SK-N-SH treated with all-trans-retinoic acid at 6 μM for 48 hours (cell line): ENCODE results near the gene VPS13A.

Source experiments
- ATAC-seq: fragments of 200-7000 bp; cut with Tn5 transposase; 3 replicates; pipeline ENCODE4 v1.9.1; 2020; ENCODE audit warnings: mild to moderate bottlenecking, moderate library complexity
- ARNTL ChIP-seq: fragments of 450-650 bp; formaldehyde crosslinking; IDR thresholded peaks from 2 replicates; pipeline ENCODE4 v1.5.0; 2020; ENCODE audit warnings: low read depth, mild to moderate bottlenecking, moderate library complexity, borderline replicate concordance
- BACH2 ChIP-seq: fragments of 250-450 bp; sonication (Bioruptor Pico); IDR thresholded peaks from 2 replicates; pipeline ENCODE4 v1.9.0; 2021; ENCODE audit warnings: mild to moderate bottlenecking, borderline replicate concordance
- CREB5 ChIP-seq: fragments of 250-450 bp; sonication (Bioruptor Pico); IDR thresholded peaks from 2 replicates; pipeline ENCODE4 v1.5.1; 2020; ENCODE audit warnings: low read depth, mild to moderate bottlenecking, moderate library complexity
- CSDC2 ChIP-seq: fragments of 250-450 bp; sonication (Bioruptor Pico); IDR thresholded peaks from 2 replicates; pipeline ENCODE4 v1.5.0; 2020; ENCODE audit warnings: mild to moderate bottlenecking, moderate library complexity
- CSRNP3 ChIP-seq: fragments of 250-450 bp; sonication (Bioruptor Pico); IDR thresholded peaks from 2 replicates; pipeline ENCODE4 v1.5.1; 2021; ENCODE audit warnings: mild to moderate bottlenecking, moderate library complexity
- ESRRG ChIP-seq: fragments of 250-450 bp; sonication (Bioruptor Pico); IDR thresholded peaks from 2 replicates; pipeline ENCODE4 v1.6.1; 2021; ENCODE audit warnings: mild to moderate bottlenecking
- ISL1 ChIP-seq: fragments of 250-450 bp; sonication (Bioruptor Pico); IDR thresholded peaks from 2 replicates; pipeline ENCODE4 v2.1.2; 2022; ENCODE audit warnings: mild to moderate bottlenecking, moderate library complexity
- OSR1 ChIP-seq: fragments of 250-450 bp; sonication (Bioruptor Pico); IDR thresholded peaks from 2 replicates; pipeline ENCODE4 v1.8.0; 2022; ENCODE audit warnings: moderate library complexity, mild to moderate bottlenecking, inconsistent platforms
- PATZ1 ChIP-seq: fragments of 250-450 bp; sonication (Bioruptor Pico); IDR thresholded peaks from 2 replicates; pipeline ENCODE4 v1.8.0; 2020; ENCODE audit warnings: mild to moderate bottlenecking, moderate library complexity, borderline replicate concordance
- POU6F1 ChIP-seq: fragments of 250-450 bp; sonication (Bioruptor Pico); IDR thresholded peaks from 2 replicates; pipeline ENCODE4 v1.8.0; 2021; ENCODE audit warnings: low read depth, mild to moderate bottlenecking, moderate library complexity, borderline replicate concordance
- PPARA ChIP-seq: fragments of 250-450 bp; sonication (Bioruptor Pico); IDR thresholded peaks from 2 replicates; pipeline ENCODE4 v1.5.0; 2020; ENCODE audit warnings: mild to moderate bottlenecking, borderline replicate concordance
- RARB ChIP-seq: fragments of 250-450 bp; sonication (Bioruptor Pico); IDR thresholded peaks from 2 replicates; pipeline ENCODE4 v1.8.0; 2021; ENCODE audit warnings: mild to moderate bottlenecking, moderate library complexity
- SNAI2 ChIP-seq: fragments of 250-450 bp; sonication (Bioruptor Pico); IDR thresholded peaks from 2 replicates; pipeline ENCODE4 v1.5.0; 2020; ENCODE audit warnings: mild to moderate bottlenecking, moderate library complexity
- TCF4 ChIP-seq: fragments of 250-450 bp; sonication (Bioruptor Pico); IDR thresholded peaks from 2 replicates; pipeline ENCODE4 v1.8.0; 2021; ENCODE audit warnings: mild to moderate bottlenecking, moderate library complexity, borderline replicate concordance
- TOX ChIP-seq: fragments of 250-450 bp; sonication (Bioruptor Pico); IDR thresholded peaks from 2 replicates; pipeline ENCODE4 v1.8.0; 2021; ENCODE audit warnings: mild to moderate bottlenecking, moderate library complexity, borderline replicate concordance
- ZC3H10 ChIP-seq: fragments of 250-450 bp; sonication (Bioruptor Pico); IDR thresholded peaks from 2 replicates; pipeline ENCODE4 v1.5.1; 2021; ENCODE audit warnings: mild to moderate bottlenecking, moderate library complexity
- ZFP3 ChIP-seq: fragments of 250-450 bp; sonication (Bioruptor Pico); IDR thresholded peaks from 2 replicates; pipeline ENCODE4 v1.5.0; 2020; ENCODE audit warnings: mild to moderate bottlenecking, moderate library complexity
- ZFP30 ChIP-seq: fragments of 450-650 bp; formaldehyde crosslinking; IDR thresholded peaks from 2 replicates; pipeline ENCODE4 v1.5.0; 2022; ENCODE audit warnings: mild to moderate bottlenecking, moderate library complexity
- ZNF565 ChIP-seq: fragments of 450-650 bp; formaldehyde crosslinking; conservative IDR thresholded peaks from 2 replicates; pipeline ENCODE4 v1.5.0; 2020; ENCODE audit warnings: low read depth, mild to moderate bottlenecking, moderate library complexity
- ZNF70 ChIP-seq: fragments of 450-650 bp; formaldehyde crosslinking; IDR thresholded peaks from 2 replicates; pipeline ENCODE4 v1.5.0; 2020; ENCODE audit warnings: mild to moderate bottlenecking, moderate library complexity
- ZNF8 ChIP-seq: fragments of 450-650 bp; formaldehyde crosslinking; IDR thresholded peaks from 2 replicates; pipeline ENCODE4 v1.5.0; 2020; ENCODE audit warnings: mild to moderate bottlenecking, moderate library complexity

The VPS13A gene

GRCh38 chr9:77316058-77316457, 138.7 kb downstream of the VPS13A start (continued):
- no peak for TF ChIP-seq PATZ1 (CRISPR knock-in tag)
- TF ChIP-seq PPARA (CRISPR knock-in tag): no peak
- no peak for TF ChIP-seq OSR1 (CRISPR knock-in tag)
- no peak for TF ChIP-seq ZNF70 (CRISPR knock-in tag)
- no peak for TF ChIP-seq BACH2 (CRISPR knock-in tag)

- TF ChIP-seq ZNF565 (CRISPR knock-in tag) (no peak), ESRRG (CRISPR knock-in tag) (no peak), ISL1 (CRISPR knock-in tag) (no peak), PPARA (CRISPR knock-in tag) (no peak), BACH2 (CRISPR knock-in tag) (no peak)
- TF ChIP-seq, all 23 proteins: peak for 0
- no peak for ATAC-seq
These were observed 147.7 kb downstream of the VPS13A start for GRCh38 chr9:77325058-77325457.

- ATAC-seq: no peak
- TF ChIP-seq ESRRG (CRISPR knock-in tag): no peak
- TF ChIP-seq TCF4 (CRISPR knock-in tag): no peak
- TF ChIP-seq CSDC2 (CRISPR knock-in tag): no peak
- TF ChIP-seq ZC3H10 (CRISPR knock-in tag): no peak
- no peak for TF ChIP-seq BACH2 (CRISPR knock-in tag)
- TF ChIP-seq TOX: no peak
- no peak for TF ChIP-seq POU6F1 (CRISPR knock-in tag)
- no peak for TF ChIP-seq ZNF8 (CRISPR knock-in tag)
- no peak for TF ChIP-seq ARNTL (CRISPR knock-in tag)
- no peak for TF ChIP-seq OSR1 (CRISPR knock-in tag)
- TF ChIP-seq PATZ1 (CRISPR knock-in tag): no peak
- no peak for TF ChIP-seq PPARA (CRISPR knock-in tag)
- no peak for TF ChIP-seq ZFP3 (CRISPR knock-in tag)
- no peak for TF ChIP-seq ZFP30
- TF ChIP-seq ZNF70 (CRISPR knock-in tag): no peak
These were observed 150.8 kb downstream of the VPS13A start for GRCh38 chr9:77328102-77328501.

- ATAC-seq: no peak
- TF ChIP-seq OSR1 (CRISPR knock-in tag): no peak
- no peak for TF ChIP-seq SNAI2 (CRISPR knock-in tag)
- TF ChIP-seq ZNF565 (CRISPR knock-in tag): no peak
- no peak for TF ChIP-seq ZFP3 (CRISPR knock-in tag)
- TF ChIP-seq ZNF8 (CRISPR knock-in tag): no peak
- TF ChIP-seq RARB (CRISPR knock-in tag): no peak
- TF ChIP-seq ISL1 (CRISPR knock-in tag): no peak
- no peak for TF ChIP-seq PATZ1 (CRISPR knock-in tag)
- TF ChIP-seq CSRNP3 (CRISPR knock-in tag): no peak
- TF ChIP-seq POU6F1 (CRISPR knock-in tag): no peak
- no peak for TF ChIP-seq TOX
- no peak for TF ChIP-seq ZNF70 (CRISPR knock-in tag)
- TF ChIP-seq ESRRG (CRISPR knock-in tag): no peak
- no peak for TF ChIP-seq TCF4 (CRISPR knock-in tag)
- no peak for TF ChIP-seq CREB5 (CRISPR knock-in tag)
These were observed 192.7 kb downstream of the VPS13A start for GRCh38 chr9:77370064-77370463.
